ENCODE measurements around the gene PTPRE.

GRCh38 chr10:128017822-128018221 lies 110.9 kb downstream of the PTPRE start:
- TF ChIP-seq CTCF (conservative IDR thresholded peaks at IDR 0.05 in 1 of 2, IDR thresholded peaks at IDR 0.05 in 1 of 2; ENCODE audit: extremely low read depth in 1 of 2, insufficient read depth in 1 of 2, low read depth in 1 of 2, low read length in 2 of 2) (no peak), EZH2 (IDR thresholded peaks at IDR 0.05; ENCODE audit: borderline replicate concordance, low read length) (no peak)
